Smooth muscle cell (in vitro differentiated cells): Measurements from ENCODE around the gene SPARC. TPM values are rescaled to one million over a fixed set of nuclear protein-coding genes. Genes with fewer than 3 reads are reported as not detected.

Source experiments
- DNase-seq: peaks from one replicate; lab custom pipeline; 2025; ENCODE audit not compliant: unreplicated experiment; lab: John Stamatoyannopoulos, UW
- H2AFZ ChIP-seq: fragments of 200-600 bp; sonication (generic); 2 replicates; pipeline ENCODE4 v1.6.0; 2016; ENCODE audit warnings: antibody characterized with exemption, low read depth, mild to moderate bottlenecking
- H3F3A ChIP-seq: fragments of 200-600 bp; sonication (generic); 2 replicates; pipeline ENCODE4 v1.6.0; 2017; ENCODE audit warnings: antibody characterized with exemption, low read depth
- H3K27ac ChIP-seq: fragments of 200-600 bp; sonication (generic); 2 replicates; pipeline ENCODE4 v1.5.1; 2016; ENCODE audit warnings: low read depth, mild to moderate bottlenecking
- H3K27me3 ChIP-seq: fragments of 200-600 bp; sonication (generic); 2 replicates; pipeline ENCODE4 v1.6.1; 2016; ENCODE audit warnings: low read depth, mild to moderate bottlenecking
- H3K36me3 ChIP-seq: fragments of 200-600 bp; sonication (generic); 2 replicates; pipeline ENCODE4 v1.5.1; 2016; ENCODE audit warnings: low read depth
- H3K4me1 ChIP-seq: fragments of 200-600 bp; sonication (generic); 2 replicates; pipeline ENCODE4 v1.5.1; 2016; ENCODE audit warnings: low read depth
- H3K4me2 ChIP-seq: fragments of 200-600 bp; sonication (generic); 2 replicates; pipeline ENCODE4 v1.6.0; 2016; ENCODE audit warnings: mild to moderate bottlenecking
- H3K4me3 ChIP-seq: fragments of 200-600 bp; sonication (generic); 2 replicates; pipeline ENCODE4 v1.5.1; 2016; ENCODE audit warnings: mild to moderate bottlenecking
- H3K79me2 ChIP-seq: fragments of 200-600 bp; sonication (generic); 2 replicates; pipeline ENCODE4 v1.6.0; 2016; ENCODE audit warnings: low read depth, mild to moderate bottlenecking
- H3K9ac ChIP-seq: fragments of 200-600 bp; sonication (generic); 2 replicates; pipeline ENCODE4 v1.6.0; 2016; ENCODE audit warnings: low read depth
- H3K9me3 ChIP-seq: fragments of 200-600 bp; sonication (generic); replicated peaks from 2 replicates; pipeline ENCODE4 v1.5.1; 2016; ENCODE audit warnings: low read depth
- H4K20me1 ChIP-seq: fragments of 200-600 bp; sonication (generic); 2 replicates; pipeline ENCODE4 v1.6.0; 2016; ENCODE audit warnings: low read depth
- WGBS: methylation state at CpG from one replicate; pipeline ENCODE4 v1.1.7; 2016; ENCODE audit warnings: low lambda C conversion rate; 5-methylcytosine and 5-hydroxymethylcytosine counted together
- polyA plus RNA-seq: library from polyadenylated mRNA; unstranded; fragments of >200 nt; fragmentation: Nextera tagmentation; extraction: Ambion mirVana; gene quantifications from 2 replicates; pipeline ENCODE4 v1.2.1, GENCODE V29; 2016
- total RNA-seq: library from RNA; depleted of rRNA; stranded (reverse); fragments of >200 nt; gene quantifications from 2 replicates; pipeline ENCODE4 v1.2.3, GENCODE V29; 2014
- TF ChIP-seq, protein P1 (sequence below): fragments of 200-600 bp; sonication (generic); IDR thresholded peaks from 2 replicates; pipeline ENCODE4 v1.5.1; 2017; ENCODE audit warnings: borderline replicate concordance, mild to moderate bottlenecking, antibody characterized with exemption; ENCODE audit not compliant: insufficient read depth, poor library complexity, severe bottlenecking

SPARC gene
- total and polyA plus RNA-seq, 2 experiments from 2014 or later, result 7,113 to 19,518 TPM

DNA sequence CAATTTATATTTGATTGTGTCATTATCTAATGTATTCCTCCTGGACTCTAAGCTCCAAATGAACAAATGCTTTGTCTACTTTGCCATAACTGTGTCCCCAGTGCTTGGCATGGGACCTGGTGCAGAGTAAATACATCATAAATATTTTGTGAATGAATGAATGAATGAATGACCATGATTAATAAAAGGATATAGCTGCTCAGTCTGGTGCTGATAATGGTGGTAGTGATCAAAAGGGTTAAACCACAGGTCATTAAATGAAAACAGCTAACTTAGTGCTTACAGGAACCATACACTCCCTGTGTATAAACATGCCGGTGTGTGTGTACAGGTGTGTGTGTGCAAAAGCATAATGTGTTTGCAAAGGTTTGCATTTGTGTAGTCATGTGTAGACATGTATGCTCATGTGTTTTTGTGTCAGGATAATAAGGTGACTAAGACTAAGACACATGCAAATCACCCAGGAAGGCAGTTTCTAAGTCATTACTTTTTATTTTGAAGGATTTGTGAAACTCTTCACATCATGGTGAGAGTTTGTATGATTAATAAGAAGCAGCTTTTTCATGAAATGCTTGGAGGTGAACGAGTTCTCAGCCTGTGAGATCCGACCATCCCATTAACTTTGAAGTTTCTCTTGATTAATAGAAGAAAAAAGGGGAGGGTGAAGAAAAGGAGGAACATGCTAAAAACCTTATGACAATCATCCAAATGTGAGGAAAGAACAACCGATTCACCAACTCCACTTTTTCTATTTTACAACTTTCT lies 24.6 kb downstream of the SPARC start:
- H3F3A ChIP-seq, result peaks cover 62% of the 10 kb centered on the region
- no peak overlapping the region for H2AFZ ChIP-seq
- H3K79me2 ChIP-seq, result peaks cover 9% of the 10 kb centered on the region
- no peak overlapping the region for H3K4me2 ChIP-seq
- no peak overlapping the region for H3K4me3 ChIP-seq
- H3K9me3 ChIP-seq, result no peaks in the 10 kb centered on the region
- peaks cover 18% of the 10 kb centered on the region for H3K36me3 ChIP-seq
- no peaks in the 10 kb centered on the region for H3K27me3 ChIP-seq
- H3K27ac ChIP-seq, result peak overlapping the region; percentile 99
- peaks cover 65% of the 10 kb centered on the region for H4K20me1 ChIP-seq
- TF ChIP-seq, protein P1, sequence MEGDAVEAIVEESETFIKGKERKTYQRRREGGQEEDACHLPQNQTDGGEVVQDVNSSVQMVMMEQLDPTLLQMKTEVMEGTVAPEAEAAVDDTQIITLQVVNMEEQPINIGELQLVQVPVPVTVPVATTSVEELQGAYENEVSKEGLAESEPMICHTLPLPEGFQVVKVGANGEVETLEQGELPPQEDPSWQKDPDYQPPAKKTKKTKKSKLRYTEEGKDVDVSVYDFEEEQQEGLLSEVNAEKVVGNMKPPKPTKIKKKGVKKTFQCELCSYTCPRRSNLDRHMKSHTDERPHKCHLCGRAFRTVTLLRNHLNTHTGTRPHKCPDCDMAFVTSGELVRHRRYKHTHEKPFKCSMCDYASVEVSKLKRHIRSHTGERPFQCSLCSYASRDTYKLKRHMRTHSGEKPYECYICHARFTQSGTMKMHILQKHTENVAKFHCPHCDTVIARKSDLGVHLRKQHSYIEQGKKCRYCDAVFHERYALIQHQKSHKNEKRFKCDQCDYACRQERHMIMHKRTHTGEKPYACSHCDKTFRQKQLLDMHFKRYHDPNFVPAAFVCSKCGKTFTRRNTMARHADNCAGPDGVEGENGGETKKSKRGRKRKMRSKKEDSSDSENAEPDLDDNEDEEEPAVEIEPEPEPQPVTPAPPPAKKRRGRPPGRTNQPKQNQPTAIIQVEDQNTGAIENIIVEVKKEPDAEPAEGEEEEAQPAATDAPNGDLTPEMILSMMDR, result no peak
- WGBS, result 85% methylated on average over 4 of the region's 4 CpGs
- H3K4me1 ChIP-seq, result no peaks in the 10 kb centered on the region
- no peak for DNase-seq
- no peak overlapping the region for H3K9ac ChIP-seq

DNA sequence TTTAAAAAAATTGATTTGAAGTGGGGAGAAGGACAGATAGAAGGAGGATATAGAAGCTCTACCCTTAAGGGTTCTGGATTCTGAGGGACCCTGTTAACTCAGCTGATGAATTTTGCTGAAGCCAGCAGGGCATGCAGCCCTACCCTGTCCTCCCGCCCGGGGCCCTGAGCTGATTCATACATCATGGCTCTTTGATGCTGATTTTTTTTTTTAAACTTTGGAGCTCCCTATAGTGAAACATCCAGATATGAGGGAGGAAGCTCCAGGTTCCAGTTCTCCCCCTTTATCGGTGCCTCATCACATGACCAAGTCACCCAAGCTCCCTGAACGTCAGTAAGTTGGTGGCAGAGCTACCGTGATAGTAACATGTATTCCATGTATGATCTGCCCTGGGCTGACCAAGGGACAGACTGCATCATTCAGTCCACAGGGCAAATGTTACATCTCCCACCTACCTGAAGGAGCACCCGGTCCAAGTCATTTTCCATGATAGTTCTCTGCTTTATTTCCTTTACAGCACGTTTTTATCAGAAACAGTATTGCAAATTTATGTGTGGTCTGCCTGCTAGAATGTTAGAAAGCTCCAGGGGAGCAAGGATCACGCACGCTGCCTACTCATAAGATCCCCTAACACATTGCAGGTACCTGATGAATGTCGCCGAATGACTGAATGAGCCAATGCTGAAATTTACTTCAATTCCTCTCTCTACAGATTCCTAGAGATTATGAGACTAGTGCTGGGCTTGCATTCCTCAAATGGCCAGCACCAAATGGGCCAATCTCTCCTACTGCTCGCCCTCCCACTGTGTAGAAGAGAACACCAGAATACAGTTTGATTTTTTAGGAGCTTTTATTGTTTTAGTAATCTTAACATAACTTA lies 25.9 kb downstream of the SPARC start:
- Histone ChIP-seq H3K36me3 (peaks cover 11% of the 10 kb centered on the region), H3K4me3 (no peak overlapping the region), H3K4me2 (peak overlapping the region; percentile 16), H3K9me3 (no peaks in the 10 kb centered on the region), H3K27me3 (no peaks in the 10 kb centered on the region), H4K20me1 (peaks cover 52% of the 10 kb centered on the region), H3K4me1 (no peaks in the 10 kb centered on the region), H3F3A (peaks cover 49% of the 10 kb centered on the region), H3K27ac (peak overlapping the region; percentile 99), H3K79me2 (peaks cover 4% of the 10 kb centered on the region), H3K9ac (no peak overlapping the region), H2AFZ (no peak overlapping the region)
- TF ChIP-seq, protein P1, result no peak
- DNase-seq, result no peak
- WGBS, result 37% methylated on average over 12 of the region's 12 CpGs

DNA sequence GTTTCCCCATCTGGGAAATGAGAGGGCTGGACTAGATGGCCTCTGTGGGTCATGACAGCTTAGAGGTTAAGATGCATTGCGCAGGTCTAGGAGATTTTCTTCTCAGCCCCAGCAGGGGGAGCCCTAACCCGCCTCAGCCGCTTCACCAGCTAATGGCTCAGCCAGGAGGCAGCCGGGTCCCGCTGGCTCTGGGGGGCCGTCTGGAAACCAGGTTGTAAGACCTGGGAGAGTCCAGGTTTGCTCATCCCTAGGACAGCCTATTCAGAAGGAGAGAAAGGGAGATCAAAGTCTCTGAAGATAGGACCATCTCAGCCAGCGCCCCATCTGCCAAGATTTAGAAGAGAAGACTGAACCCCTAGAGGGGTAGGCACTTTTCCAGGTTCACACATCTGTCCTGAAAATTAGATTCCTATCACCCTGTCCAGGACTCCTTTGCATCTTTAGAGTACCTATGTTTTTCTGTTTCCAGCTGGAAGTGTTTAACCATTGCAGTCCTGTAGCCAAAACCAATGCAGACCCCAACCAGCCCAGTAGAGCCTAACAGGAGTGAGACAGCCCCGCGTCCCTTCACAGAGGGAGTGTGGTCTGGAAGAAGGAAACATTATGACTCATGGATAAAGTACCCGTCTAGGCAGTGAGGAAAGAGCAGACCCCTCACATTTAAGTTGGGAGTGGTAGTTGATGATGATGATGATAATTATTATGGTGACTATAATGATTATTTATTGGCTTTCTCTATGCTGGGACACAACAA lies 27.5 kb downstream of the SPARC start:
- H3K4me1 ChIP-seq, result no peaks in the 10 kb centered on the region
- H3K4me3 ChIP-seq, result no peak overlapping the region
- H3K27me3 ChIP-seq, result no peaks in the 10 kb centered on the region
- H4K20me1 ChIP-seq, result peaks cover 35% of the 10 kb centered on the region
- DNase-seq, result peak; percentile 77
- 8% methylated on average over 10 of the region's 10 CpGs for WGBS
- peaks cover 32% of the 10 kb centered on the region for H3F3A ChIP-seq
- no peaks in the 10 kb centered on the region for H3K9me3 ChIP-seq
- no peak overlapping the region for H2AFZ ChIP-seq
- peak overlapping the region; percentile 3 for H3K9ac ChIP-seq
- TF ChIP-seq, protein P1, result peak; percentile 84
- H3K79me2 ChIP-seq, result no peaks in the 10 kb centered on the region
- H3K4me2 ChIP-seq, result peak overlapping the region; percentile 16
- H3K36me3 ChIP-seq, result peaks cover under 1% of the 10 kb centered on the region
- H3K27ac ChIP-seq, result peak overlapping the region; percentile 99
